Activated T-cell treated with anti-CD3 and anti-CD28 coated beads for 4 hours (primary cell): Measurements from ENCODE around the gene CIDEA.

ENCODE experiments used
- DNase-seq: peaks from one replicate; pipeline ENCODE4 v3.0.0-alpha.2; 2020

CIDEA gene

GRCh38 chr18:12276736-12277554 is 22.8 kb downstream of the CIDEA start:
- DNase-seq: no peak

GRCh38 chr18:12278215-12278671 is 24.1 kb downstream of the CIDEA start:
- no peak for DNase-seq

DNA sequence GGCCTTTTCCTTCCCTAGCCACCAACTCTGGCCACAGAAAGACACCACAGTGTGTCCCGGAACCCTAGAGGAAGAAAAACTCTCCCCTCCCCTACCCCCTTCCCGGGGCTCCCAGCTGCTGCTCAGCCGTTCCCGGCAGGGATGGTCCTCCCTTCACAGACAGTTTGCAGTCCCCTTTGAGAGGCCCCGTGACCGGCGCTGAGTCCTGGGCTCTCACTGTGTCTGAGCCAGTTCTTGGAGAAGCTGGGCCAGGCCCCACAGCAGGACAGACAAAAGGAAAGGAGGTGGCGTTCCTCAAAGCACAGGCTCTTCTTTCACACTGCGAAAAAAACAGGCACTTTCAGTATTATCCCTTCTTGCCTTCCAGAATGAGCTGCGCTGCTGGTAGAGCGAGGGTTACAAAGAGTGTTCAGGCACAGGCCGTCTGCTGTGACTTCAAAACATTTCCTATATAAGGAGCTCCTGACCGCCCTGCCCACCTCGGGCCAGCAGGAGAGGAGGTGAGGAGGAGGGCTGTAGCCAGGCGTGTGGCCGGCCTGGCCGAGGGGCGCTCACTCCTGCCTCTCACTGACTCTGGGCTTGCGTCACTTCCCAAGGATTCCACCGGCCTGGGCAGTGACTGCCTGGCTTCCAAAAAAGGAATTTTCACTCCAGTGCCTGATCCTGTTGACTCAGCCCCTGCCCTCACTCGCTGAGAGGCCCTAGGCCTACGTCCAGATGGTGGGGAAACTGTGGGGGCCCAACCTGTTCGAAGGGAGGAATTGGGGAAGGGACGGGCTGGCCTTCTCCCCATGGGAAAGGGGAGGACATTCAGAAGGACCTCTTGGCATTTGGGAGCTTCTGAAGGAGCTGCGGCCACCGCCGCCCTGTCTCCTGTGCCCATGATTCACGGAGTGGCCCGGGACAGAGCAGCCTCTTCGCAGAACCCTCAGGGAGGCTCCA is 24.9 kb downstream of the CIDEA start:
- DNase-seq: no peak

DNA sequence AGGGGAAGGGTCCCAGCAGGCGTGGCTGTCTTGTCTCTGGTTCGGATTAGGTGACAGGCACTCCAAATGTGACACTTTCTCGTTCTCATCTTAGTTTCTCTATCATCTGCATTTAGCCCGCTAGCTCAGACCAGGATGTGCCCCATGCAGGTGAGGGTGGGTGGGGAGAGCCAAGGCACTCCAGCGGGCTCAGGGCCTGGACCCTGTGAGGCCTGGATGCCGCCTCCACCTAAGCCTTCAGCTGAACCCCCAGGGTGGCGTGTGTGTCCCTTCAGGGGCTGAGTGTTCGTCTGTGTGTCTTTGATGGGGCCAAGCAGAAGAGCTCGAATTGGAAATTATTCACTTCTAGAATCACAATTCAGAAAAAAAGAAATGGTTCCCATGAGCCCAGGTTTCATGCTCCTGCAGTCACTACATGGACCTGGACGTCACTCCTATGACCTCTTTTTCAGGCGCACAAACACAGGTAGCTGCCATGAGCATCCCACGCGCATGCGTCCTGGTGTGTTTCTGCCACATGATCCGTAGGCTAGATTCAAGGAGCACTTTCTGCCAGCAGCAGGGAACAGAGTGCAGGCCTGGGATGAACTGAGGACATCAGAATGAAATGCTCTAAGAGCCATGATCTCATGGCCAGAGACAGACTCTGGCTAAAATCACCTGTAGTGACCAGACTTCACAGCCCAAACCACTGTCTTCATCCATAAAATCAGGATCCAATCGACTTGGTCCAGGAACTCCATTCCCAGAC is 25.8 kb downstream of the CIDEA start:
- DNase-seq: no peak

GRCh38 chr18:12281861-12282260 is 27.7 kb downstream of the CIDEA start:
- DNase-seq: no peak

DNA sequence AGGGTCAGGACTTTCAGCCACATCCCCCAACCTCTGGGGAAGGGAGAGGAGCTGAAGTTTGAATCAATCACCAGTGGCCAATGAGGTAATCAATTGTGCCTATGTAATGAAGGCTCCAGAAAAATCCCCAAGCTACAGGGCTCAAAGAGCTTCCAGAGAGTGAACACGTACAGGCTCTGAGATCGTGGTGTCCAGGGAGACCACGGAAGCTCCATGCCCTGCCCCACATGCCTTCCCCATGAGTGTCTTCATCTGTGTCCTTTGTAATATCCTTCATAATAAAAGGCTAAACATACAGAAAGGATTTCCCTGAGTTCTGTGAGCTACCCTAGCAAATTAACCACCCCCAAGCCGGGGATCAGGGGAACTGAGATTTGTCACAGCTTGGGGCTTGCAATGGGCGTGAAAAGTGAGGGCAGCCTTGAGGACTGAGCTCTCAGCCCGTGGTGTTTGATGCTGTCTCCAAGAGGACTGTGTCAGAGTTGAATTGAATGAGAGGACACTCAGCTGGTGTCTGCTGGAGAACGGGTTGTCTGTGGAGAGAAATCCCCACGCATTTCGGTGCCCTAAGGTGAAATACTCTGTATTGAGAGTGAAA is 28.4 kb downstream of the CIDEA start:
- no peak for DNase-seq

DNA sequence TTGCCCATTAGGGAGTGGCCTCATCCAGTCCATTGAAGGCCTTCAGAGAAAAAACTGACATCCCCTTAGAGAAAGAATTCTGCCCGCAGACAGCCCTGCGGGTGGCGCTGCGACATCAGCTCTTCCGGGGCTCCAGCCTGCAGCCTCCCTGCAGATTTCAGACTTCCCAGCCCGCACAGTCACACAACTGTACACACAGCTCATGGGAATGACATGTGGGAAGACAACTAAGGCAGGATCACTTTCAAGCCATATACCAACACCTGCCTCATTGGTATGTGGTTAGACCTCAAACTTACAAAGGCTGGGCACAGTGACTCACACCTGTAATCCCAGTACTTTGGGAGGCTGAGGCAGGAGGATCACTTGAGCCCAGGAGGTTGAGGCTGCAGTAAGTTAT is 29.1 kb downstream of the CIDEA start:
- no peak for DNase-seq

GRCh38 chr18:12283666-12284065 is 29.5 kb downstream of the CIDEA start:
- no peak for DNase-seq

DNA sequence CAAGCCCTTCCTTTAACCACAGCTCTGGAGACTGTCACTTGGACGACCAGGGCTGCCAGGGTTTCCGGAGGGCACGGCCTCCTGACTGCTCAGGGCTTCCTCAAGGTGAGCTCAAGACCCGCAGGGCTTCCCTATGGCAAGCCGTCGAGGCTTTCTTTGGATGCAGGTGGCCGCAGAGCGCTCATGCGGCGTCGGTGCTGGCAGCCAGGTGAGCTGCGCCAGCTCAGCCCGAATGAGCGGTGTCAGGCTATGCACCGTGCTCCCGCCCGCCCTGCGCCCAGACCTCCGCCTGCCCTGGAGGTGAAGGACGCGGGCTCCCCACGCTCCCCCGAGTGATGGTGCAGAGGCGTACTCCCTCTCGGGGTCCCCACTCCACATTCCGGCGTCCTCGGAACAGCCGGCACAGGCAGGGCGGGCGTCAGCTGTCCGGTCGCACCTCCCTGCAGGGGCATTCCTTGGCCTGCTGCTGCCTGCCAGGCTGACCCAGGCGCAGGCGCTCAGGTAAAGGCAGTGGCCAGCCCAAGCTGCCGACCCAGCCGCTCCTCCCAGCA is 33.0 kb downstream of the CIDEA start:
- no peak for DNase-seq

DNA sequence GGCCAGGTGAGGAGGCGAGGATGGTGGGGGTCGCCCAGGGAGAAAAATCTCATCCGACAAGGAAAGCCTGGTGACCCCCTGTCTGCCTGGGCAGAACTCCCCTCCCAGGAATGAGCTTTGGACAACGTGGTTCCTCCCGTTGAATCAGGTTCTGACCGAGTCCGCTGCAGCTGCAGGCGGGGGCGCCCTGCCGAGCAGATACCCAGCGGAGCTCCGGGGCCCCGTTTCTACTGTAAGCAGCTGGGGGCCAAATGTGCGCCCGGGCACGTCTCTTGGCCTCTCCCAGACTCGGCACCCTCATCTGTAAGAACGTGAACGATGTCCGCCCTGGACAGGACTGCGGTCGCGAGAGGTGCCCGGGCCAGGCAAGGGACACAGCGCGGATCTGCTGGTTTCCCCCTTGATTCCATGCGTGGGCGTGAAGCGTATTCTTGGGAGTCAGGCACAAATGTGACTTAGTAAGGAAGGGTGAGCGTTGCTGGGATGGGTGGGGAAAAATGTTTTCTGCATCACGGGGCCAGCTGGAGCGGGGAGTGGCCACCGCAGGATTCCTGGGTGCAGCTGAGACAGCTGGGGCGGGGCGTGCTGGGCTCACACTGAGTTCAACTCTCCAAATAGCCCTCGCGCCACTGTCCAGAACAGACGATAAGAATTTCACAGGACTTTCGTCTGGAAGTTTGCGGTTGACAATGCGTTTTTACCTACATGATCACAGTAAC is 33.7 kb downstream of the CIDEA start:
- no peak for DNase-seq

- DNase-seq: no peak
Observed at GRCh38 chr18:12288403-12288755, 34.2 kb downstream of the CIDEA start.

- no peak for DNase-seq
Observed at GRCh38 chr18:12290086-12290485, 35.9 kb downstream of the CIDEA start.

GRCh38 chr18:12291161-12291560 is 37.0 kb downstream of the CIDEA start:
- DNase-seq: no peak

- DNase-seq: no peak
Observed at GRCh38 chr18:12291690-12292089, 37.5 kb downstream of the CIDEA start.

GRCh38 chr18:12293831-12294230 is 39.7 kb downstream of the CIDEA start:
- no peak for DNase-seq

DNA sequence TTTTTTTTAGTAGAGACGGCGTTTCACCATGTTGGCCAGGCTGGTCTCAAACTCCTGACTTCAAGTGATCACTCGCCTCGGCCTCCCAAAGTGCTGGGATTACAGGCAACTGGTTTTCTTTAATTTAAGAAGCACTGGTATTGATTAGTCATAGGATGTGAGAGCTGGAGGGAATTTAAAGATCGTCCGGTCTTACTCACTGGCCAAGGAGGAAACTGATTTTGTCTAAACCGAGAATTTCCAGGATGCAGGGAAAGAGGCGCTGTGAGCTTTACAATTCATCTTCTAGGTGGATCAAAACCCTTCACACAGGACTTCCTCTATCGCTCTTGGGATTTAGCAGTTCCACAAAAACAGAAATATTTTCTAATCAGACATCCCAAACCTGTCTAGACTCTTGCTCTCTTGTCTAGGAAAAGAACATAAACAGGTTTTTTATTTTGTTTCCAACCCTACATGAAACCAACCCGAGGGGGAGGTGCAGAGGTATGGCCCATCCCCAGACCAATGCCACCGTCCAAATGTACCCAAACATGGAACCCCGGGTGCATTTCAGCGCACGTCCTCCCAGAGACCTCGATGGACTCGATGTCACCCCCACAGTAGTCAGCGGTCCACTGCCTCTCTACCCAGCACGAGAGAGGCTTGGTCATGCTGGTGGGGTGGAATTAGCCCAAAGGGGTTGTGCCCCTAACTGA is 41.4 kb downstream of the CIDEA start:
- no peak for DNase-seq

- no peak for DNase-seq
Observed at GRCh38 chr18:12296087-12296403, 41.9 kb downstream of the CIDEA start.

- no peak for DNase-seq
Observed at GRCh38 chr18:12296457-12296856, 42.3 kb downstream of the CIDEA start.

DNA sequence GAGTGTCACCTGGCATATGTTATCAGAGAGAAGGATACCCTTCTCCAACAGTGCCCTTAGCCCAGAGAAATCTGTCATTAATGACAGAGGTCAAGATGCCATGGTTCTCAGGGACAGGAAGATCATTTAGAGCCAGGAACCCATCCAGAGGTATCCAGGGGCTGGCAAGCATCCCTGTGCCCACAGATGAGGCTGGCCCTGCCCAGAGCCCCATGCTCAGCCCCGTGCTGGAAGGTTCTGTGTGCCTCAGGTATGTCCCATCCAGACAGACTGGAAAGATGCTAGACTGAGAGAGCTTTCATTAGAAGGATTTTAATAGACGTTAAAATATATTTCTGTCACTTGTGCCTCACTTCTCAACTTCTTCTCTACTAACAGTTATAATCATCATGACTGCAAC is 45.7 kb downstream of the CIDEA start:
- no peak for DNase-seq

DNA sequence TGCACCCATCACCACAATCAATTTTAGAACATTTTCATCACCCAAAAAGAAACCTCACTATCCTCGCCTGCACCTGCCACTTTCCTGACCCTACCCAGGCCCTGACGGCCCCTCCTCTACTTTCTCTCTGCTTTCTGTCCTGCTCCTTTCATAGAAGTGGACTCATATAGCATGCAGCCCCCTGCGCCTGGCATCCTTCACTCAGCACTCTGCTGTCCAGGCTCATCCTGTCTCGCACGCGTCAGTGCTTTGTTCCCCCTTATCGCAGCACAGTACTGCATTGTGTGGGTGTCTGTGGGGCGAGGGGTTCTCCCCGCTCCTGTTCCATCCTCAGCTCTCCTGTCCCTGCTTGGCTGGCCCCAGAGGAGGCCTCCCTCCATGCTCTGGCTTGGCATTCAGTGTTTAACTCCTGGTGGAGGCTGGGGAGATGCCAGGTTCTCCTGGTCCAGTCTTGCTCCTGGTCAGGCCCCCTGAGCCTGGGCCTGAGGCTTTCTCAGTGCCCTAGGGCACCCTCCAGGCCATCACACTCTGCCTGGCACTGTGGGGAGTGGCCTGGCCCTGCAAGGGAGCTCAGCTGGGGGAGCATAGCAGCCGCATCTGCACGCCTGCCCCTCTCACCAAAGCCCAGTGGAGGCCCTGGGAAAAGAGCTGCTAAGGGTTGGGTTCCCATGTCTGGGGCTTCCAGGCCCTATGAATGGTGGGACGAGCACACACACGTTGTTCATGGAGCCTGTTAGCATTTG is 47.3 kb downstream of the CIDEA start:
- no peak for DNase-seq
